ENCODE measurements around the gene LRFN4. TPM values are rescaled to one million over a fixed set of nuclear protein-coding genes. Genes with fewer than 3 reads are reported as not detected.

The LRFN4 gene
- total and polyA plus RNA-seq, 2 of the 8 experiments (the other 6 are each of a cell fraction or from before 2014, with no cell fraction given), result 49.8 to 64.3 TPM

DNA sequence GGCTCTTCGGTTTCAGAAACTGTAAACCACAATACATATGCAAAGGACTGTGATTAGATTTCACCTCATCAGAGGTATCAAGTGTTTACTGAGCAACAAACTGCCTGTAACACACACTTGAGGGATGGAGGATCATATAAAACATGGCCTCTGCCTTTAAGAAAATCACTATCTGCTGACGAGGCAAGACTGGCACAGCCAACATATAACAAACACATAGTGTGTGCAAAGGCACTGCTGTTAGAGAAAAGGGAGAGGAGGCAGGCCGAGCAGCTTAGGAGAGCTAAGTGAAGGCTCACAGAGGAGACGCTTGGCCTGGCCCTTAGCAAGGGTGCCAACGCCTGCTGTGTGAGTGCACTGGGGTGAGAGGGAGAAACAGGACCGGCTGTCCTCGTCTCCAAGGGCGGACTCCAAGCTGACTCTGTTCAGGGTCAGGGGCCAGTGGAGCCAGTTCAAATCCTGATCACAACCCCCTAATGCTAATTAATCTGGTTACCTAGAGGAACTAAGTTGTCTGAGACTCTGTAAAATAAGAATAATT, 48.2 kb downstream of the LRFN4 start:
- H4K20me1 ChIP-seq (replicated peaks in 1 of 2; ENCODE audit: control insufficient read depth in 1 of 2, insufficient read depth in 2 of 2, low read length in 2 of 2), result no peaks in the 10 kb centered on the region
- no peak overlapping the region for H3K56ac ChIP-seq (replicated peaks; ENCODE audit: insufficient read length, low read depth, low read length)
- H4K91ac ChIP-seq (replicated peaks; ENCODE audit: insufficient read length, low read length), result peak overlapping the region; percentile 38
- no peaks in the 10 kb centered on the region for H3K36me3 ChIP-seq (ENCODE audit: control insufficient read depth in 2 of 4, insufficient read depth in 4 of 4, low read length in 3 of 4)
- H3K79me2 ChIP-seq (ENCODE audit: control insufficient read depth in 1 of 2, insufficient read depth in 2 of 2, low read length in 2 of 2), result no peaks in the 10 kb centered on the region
- no peaks in the 10 kb centered on the region for H3K23me2 ChIP-seq (ENCODE audit: low read depth, low read length)
- DNase-seq (ENCODE audit: low read depth in 1 of 2, low spot score in 2 of 2), result no peak
- H3K27me3 ChIP-seq (replicated peaks in 1 of 4; ENCODE audit: control insufficient read depth in 3 of 4, extremely low read depth in 1 of 4, insufficient read depth in 3 of 4, low read length in 3 of 4), result no peaks in the 10 kb centered on the region
- H4K8ac ChIP-seq (ENCODE audit: extremely low read depth, insufficient read depth, low read length), result no peak overlapping the region
- no peak overlapping the region for H3K9ac ChIP-seq (replicated peaks in 1 of 4; ENCODE audit: extremely low read depth in 1 of 4, low read depth in 3 of 4, low read length in 3 of 4)
- H2BK20ac ChIP-seq (ENCODE audit: low read length), result peak overlapping the region; percentile 23; the same call in 1 of the 2 replicates
- no peak overlapping the region for H3K23ac ChIP-seq (ENCODE audit: insufficient read length)
- H4K5ac ChIP-seq (ENCODE audit: insufficient read length, low read depth, low read length), result no peak overlapping the region
- 85% methylated on average over 8 of the region's 8 CpGs; no CpG with 5 or more reads in 1 of the 2 experiments for WGBS, 2 experiments (ENCODE audit: extremely low coverage in 1 of 2, insufficient coverage in 1 of 2, insufficient read length in 1 of 2, insufficient replicate concordance in 2 of 2, low coverage in 1 of 2, low lambda C conversion rate in 2 of 2, missing lambda C conversion rate in 1 of 2)
- H2BK15ac ChIP-seq (ENCODE audit: low read length), result 0 out of 2 replicates have a peak overlapping the region, but pooled peaks have one; percentile 2
- no peak for FAIRE-seq
- H3K79me1 ChIP-seq (ENCODE audit: low read depth, low read length), result no peaks in the 10 kb centered on the region; the same call in 1 of the 2 replicates
- ChIA-PET POLR2A (ENCODE audit: partially characterized antibody) (interaction anchor here (1.1 kb wide), 1 partner anchor 406 kb away, joined by 4 read pairs; no protein-coding TSS in a partner anchor), CTCF (ENCODE audit: partially characterized antibody) (interaction anchor here (1.0 to 5.2 kb wide), 2 partner anchors 12 to 27 kb away, joined by 3 to 27 read pairs; no protein-coding TSS in a partner anchor)
- H3K4me2 ChIP-seq (ENCODE audit: insufficient read depth in 1 of 2, low read depth in 2 of 2, low read length in 2 of 2), result no peak overlapping the region
- 0 out of 2 replicates have a peak overlapping the region, but pooled peaks have one; percentile 68 for H2BK5ac ChIP-seq (ENCODE audit: low read depth, low read length)
- H2AFZ ChIP-seq (ENCODE audit: low read length), result no peak overlapping the region
- H2BK12ac ChIP-seq (ENCODE audit: low read depth, low read length), result peak overlapping the region; percentile 29; the same call in 1 of the 2 replicates
- H3K4me3 ChIP-seq (ENCODE audit: extremely low read depth in 1 of 4, insufficient read depth in 2 of 4, low read depth in 3 of 4, low read length in 4 of 4), result no peak overlapping the region
- no peak overlapping the region for H3K27ac ChIP-seq (ENCODE audit: low read depth, low read length)
- H3K9me3 ChIP-seq (ENCODE audit: insufficient read depth in 2 of 2, low read depth in 1 of 2, low read length in 1 of 2), result no peaks in the 10 kb centered on the region
- no peak overlapping the region for H3K14ac ChIP-seq (ENCODE audit: insufficient read length)
- peak overlapping the region; percentile 57 for H3K4ac ChIP-seq (replicated peaks; ENCODE audit: insufficient read length, low read depth, low read length)
- H2AK5ac ChIP-seq (ENCODE audit: low read depth, low read length), result no peak overlapping the region
- peaks cover 2 to 21% (median 13%) of the 10 kb centered on the region in 4 experiments for H3K4me1 ChIP-seq (replicated peaks in 1 of 4; ENCODE audit: control insufficient read depth in 3 of 4, insufficient read depth in 4 of 4, low read length in 3 of 4)
- no peak overlapping the region for H2BK120ac ChIP-seq (replicated peaks; ENCODE audit: low read depth, low read length)
- H3K18ac ChIP-seq (ENCODE audit: extremely low read depth, low read length), result no peak overlapping the region; the same call in 1 of the 2 replicates
- TF ChIP-seq HDAC2 (IDR thresholded peaks at IDR 0.05; ENCODE audit: borderline replicate concordance in 1 of 2, low read depth in 2 of 2, low read length in 2 of 2) (no peak), CHD2 (IDR thresholded peaks at IDR 0.05; ENCODE audit: low read length) (no peak), SAP30 (IDR thresholded peaks at IDR 0.05; ENCODE audit: insufficient read depth, insufficient replicate concordance, low read length) (no peak), TBP (IDR thresholded peaks at IDR 0.05; ENCODE audit: low read depth, low read length) (no peak), TAF7 (optimal IDR thresholded peaks at IDR 0.05; ENCODE audit: borderline replicate concordance, low read depth, low read length) (no peak), CREB1 (IDR thresholded peaks at IDR 0.05) (no peak), POLR2AphosphoS5 (IDR thresholded peaks at IDR 0.05; ENCODE audit: low read depth, low read length) (no peak), EGR1 (IDR thresholded peaks at IDR 0.05; ENCODE audit: borderline replicate concordance, low read depth, low read length) (no peak), KDM5A (IDR thresholded peaks at IDR 0.05; ENCODE audit: low read length) (no peak), KDM4A (IDR thresholded peaks at IDR 0.05; ENCODE audit: low read depth, low read length, severe bottlenecking) (no peak), FOSL1 (IDR thresholded peaks at IDR 0.05; ENCODE audit: insufficient read depth, low read depth, low read length) (no peak)

Measured in H1 (cell line).